ENCODE measurements around the gene NFAM1.

NFAM1 gene

DNA sequence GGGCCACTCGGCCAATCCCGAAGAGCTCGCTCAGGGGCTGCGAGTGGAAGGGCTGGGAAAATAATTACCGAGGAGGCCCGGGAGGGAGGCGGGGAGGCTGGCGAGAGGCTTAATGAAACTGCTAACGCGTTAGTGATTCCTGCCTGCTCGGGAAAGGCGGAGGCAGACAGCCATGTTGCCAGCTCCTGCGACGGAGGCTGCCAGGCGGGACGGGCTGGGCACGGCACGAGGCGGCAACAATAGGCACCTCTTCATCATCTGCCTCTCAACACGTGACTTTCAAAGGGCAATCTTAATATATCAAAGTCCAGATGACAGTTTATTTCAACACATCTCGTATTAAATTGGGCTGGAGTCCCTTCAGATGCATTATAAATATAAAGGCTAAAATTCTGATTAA, 93.7 kb downstream of the NFAM1 start:
- TF ChIP-seq, protein P1, sequence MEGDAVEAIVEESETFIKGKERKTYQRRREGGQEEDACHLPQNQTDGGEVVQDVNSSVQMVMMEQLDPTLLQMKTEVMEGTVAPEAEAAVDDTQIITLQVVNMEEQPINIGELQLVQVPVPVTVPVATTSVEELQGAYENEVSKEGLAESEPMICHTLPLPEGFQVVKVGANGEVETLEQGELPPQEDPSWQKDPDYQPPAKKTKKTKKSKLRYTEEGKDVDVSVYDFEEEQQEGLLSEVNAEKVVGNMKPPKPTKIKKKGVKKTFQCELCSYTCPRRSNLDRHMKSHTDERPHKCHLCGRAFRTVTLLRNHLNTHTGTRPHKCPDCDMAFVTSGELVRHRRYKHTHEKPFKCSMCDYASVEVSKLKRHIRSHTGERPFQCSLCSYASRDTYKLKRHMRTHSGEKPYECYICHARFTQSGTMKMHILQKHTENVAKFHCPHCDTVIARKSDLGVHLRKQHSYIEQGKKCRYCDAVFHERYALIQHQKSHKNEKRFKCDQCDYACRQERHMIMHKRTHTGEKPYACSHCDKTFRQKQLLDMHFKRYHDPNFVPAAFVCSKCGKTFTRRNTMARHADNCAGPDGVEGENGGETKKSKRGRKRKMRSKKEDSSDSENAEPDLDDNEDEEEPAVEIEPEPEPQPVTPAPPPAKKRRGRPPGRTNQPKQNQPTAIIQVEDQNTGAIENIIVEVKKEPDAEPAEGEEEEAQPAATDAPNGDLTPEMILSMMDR (IDR thresholded peaks at IDR 0.05; ENCODE audit: insufficient read depth, low read depth, low read length, missing control alignments), result no peak
- DNase-seq (ENCODE audit: low read depth), result no peak
- no peak overlapping the region for H3K4me3 ChIP-seq (ENCODE audit: low read depth, low read length)

DNA sequence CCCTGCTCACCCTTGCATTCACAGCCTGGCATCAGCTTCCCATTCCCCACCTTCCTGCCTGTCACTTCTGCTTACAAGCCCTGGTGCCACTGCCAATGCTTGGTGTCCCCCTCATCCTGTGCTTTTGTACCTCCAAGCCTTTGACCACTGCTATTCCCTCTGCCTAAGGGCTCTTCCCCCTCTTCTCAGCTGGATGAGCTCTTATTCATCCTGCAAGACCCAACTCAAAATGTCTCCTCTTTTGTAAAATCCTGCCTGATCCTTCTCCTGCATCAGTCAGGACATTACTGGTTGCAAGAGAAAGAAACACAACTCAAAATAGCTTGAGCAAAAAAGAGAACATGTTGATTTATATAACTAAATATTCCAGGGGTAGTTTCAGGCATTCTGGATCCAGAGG, 94.8 kb downstream of the NFAM1 start:
- TF ChIP-seq, protein P1 (IDR thresholded peaks at IDR 0.05; ENCODE audit: insufficient read depth, low read depth, low read length, missing control alignments), result no peak
- H3K4me3 ChIP-seq (ENCODE audit: low read depth, low read length), result no peak overlapping the region
- no peak for DNase-seq (ENCODE audit: low read depth)

DNA sequence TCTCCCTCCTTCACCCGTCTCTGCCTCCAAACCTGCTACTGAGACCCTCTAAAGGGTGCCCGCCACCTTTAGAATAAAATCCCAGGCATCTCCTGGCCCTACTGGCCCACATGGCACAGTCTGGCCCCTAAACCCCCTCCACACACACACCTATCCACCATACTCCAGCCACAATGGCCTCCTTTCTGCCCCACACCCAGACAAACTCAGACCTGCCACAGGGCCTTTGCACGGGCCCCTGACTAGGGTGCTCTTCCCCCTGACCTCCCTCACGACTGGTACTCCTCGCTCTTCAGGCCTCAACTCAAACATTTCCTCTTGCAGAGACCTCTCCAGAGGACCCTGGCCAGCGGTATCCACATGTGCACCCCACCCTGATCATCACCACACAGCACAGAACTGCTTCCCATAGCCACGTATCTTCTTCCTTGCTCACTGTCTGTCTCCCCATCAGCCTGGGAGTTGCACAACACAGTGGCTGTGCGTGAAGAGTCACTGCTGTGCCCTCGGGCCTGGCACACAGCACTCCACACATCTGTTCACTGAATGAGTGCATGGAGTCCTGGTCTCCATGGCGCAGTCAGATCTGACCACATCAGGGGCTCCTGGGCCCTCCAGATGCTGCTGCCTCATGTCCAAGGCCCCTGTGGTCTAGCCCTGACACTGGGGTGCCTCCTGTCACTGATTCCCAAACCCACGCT, 95.5 kb downstream of the NFAM1 start:
- no peak overlapping the region for H3K4me3 ChIP-seq (ENCODE audit: low read depth, low read length)
- TF ChIP-seq, protein P1 (IDR thresholded peaks at IDR 0.05; ENCODE audit: insufficient read depth, low read depth, low read length, missing control alignments), result no peak
- no peak for DNase-seq (ENCODE audit: low read depth)

DNA sequence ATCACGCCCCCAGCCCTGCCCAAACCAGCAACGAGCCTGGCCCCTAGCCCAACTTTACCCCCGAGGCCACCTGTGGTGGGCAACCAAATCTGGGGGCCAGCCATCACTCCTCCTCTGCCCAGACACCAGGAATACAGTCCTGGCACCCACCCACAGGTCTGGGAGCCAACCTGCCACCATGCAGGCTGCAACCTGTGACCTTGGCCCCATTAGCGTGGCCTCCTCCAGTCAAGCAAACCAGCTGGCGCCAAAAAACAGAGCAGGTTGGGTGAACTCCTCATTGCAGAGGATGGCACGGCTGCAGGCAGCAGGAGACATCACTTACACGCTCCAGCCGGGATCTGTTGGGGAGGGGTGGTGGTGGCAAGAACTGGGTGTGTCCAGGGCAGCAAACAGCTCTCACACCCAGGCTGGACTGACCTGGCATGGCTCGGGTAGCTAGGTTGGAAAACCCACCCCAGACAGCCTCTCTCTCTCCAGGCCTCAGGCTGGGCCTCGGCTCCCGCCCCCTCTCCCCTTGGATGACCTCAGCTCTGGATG, 96.3 kb downstream of the NFAM1 start:
- TF ChIP-seq, protein P1 (IDR thresholded peaks at IDR 0.05; ENCODE audit: insufficient read depth, low read depth, low read length, missing control alignments), result no peak
- H3K4me3 ChIP-seq (ENCODE audit: low read depth, low read length), result no peak overlapping the region
- DNase-seq (ENCODE audit: low read depth), result no peak

GRCh38 chr22:42334875-42335512, 97.2 kb downstream of the NFAM1 start:
- no peak for DNase-seq (ENCODE audit: low read depth)
- H3K4me3 ChIP-seq (ENCODE audit: low read depth, low read length), result no peak overlapping the region
- TF ChIP-seq, protein P1 (IDR thresholded peaks at IDR 0.05; ENCODE audit: insufficient read depth, low read depth, low read length, missing control alignments), result no peak

DNA sequence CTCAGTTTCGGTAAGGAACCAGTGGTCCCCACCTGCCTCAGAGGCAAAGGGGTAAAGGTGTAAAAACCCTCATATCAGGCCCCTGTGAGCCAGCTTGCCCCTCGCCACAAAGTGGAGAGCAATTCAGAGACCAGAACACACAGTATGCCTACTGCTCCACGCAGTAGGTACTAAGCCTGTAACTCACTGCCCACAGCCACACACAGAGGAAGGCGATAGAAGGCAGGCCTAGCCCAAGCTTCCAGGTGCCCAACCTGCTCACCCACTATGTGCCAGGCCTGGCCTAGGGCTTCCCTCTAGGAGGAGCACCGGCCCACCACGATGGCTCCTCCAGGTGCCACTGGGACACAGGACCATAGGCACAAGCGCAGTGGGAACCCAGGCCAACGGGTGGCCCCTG, 98.7 kb downstream of the NFAM1 start:
- DNase-seq (ENCODE audit: low read depth), result no peak
- H3K4me3 ChIP-seq (ENCODE audit: low read depth, low read length), result no peak overlapping the region
- TF ChIP-seq, protein P1 (IDR thresholded peaks at IDR 0.05; ENCODE audit: insufficient read depth, low read depth, low read length, missing control alignments), result no peak
